SKM-1 (cell line): Measurements from ENCODE around the gene GSTM4.

Source experiments
- DNase-seq: peaks from one replicate; lab custom pipeline; 2025; ENCODE audit not compliant: unreplicated experiment; lab: John Stamatoyannopoulos, UW

The GSTM4 gene

DNA sequence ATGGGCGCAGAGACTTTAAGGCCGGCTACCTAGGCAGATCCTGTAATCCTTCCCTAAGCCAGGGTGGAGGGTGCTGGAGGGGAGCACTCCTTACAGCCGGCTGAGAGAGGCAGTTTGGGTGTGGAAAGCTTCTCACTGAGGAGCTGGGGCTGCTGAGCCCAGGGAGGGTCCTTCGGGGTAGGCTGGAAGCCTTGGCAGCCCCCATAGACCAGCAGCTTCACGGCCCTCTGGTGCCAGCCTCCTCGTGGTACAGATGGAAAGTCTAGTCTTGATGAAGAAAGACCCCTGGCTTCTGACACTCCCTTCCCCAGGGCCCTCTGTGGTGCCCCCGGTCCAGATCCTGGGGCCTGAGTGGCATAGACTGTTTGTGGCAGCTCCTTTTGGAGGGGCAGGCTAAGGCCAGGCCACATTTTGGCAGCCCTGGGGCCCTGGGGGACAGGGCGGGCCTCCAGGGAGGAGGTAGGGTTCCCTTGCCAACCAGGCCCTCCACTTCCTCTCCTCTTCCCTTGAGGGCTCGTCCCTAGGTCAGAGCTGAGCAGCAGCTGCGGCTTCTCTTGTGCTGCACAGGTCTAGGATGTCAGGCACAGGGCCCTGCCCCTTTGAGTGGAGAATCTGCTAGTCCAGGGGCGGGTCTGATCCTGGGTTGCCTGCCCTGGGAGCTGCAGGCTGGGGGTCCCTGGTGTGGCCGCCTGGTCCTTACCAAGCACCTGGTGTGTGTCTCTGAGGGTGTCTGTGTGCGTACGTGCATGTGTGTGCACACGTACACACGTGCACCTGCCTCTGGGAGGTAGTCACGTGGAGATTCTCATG, 31.5 kb upstream of the GSTM4 start:
- DNase-seq, result no peak

DNA sequence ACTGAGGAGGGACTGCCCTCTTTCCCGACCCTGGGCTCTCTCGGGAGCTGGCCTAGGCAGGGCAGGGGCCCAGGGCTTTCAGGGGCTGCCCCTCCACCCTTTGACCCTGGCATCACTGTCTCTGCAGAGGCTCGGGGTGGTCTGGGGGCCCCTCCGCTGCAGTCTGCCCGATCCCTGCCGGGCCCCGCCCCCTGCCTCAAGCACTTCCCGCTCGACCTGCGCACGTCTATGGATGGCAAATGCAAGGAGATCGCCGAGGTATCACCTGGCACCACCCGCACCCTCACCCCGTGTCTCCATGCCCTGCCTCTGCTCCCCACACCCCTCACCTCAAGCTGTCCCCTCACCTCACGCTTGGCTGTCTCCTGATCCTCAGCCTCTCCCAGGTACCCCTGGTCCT, 30.7 kb upstream of the GSTM4 start:
- no peak for DNase-seq

DNA sequence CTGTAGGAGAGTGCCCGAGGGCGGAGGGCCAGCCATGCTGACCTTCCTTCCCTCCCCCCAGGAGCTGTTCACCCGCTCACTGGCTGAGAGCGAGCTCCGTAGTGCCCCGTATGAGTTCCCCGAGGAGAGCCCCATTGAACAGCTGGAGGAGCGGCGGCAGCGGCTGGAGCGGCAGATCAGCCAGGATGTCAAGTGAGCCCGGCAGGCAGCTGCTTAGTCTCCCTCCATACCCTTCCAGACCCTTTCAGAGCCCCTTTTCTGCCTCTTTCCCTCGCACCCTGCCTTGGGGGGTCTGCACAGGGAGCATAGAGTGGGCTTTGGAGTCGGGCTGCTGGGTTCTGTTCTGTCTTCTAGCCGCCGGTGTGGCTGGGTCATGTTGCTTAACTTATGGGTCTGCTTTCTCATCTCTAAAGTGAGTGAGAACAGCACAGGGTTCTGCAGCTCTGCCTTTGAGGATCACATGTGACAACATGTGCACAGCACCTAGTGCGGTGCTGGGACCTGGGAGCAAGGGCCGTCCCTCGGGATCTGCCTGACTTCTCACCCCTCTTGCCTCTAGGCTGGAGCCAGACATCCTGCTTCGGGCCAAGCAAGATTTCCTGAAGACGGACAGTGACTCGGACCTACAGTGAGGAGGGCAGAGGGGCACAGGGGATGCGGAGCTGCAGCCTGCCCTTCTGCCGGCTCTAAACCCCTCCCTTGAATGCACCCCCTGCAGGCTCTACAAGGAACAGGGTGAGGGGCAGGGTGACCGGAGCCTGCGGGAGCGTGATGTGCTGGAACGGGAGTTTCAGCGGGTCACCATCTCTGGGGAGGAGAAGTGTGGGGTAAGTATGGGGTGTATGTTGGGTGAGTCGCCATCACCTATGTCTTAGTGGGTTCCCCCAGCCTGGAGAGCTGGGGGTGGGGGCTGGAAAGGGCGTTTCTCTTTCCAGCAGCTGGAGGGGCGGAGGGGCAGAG, 30.0 kb upstream of the GSTM4 start:
- no peak for DNase-seq

DNA sequence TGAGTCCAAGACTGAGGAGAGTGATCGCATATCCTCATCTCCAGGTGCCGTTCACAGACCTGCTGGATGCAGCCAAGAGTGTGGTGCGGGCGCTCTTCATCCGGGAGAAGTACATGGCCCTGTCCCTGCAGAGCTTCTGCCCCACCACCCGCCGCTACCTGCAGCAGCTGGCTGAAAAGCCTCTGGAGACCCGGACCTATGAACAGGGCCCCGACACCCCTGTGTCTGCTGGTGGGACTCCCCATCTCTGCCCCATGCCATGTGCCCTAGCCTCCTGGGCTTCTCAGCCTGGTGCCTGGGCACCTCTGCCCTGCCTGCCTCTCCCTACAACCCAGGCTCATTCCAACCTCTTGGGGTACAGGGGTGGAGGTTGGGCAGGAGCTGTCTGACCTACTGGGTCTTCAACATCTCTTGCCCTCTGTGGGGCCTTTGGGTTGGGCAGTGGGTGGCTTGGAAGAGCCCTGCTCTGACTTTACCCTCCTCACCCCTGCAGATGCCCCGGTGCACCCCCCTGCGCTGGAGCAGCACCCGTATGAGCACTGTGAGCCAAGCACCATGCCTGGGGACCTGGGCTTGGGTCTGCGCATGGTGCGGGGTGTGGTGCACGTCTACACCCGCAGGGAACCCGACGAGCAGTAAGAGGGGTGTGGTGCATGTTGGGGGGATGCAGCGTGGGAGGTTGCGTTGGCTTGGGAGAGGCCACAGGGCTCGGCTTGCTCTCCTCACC, 29.1 kb upstream of the GSTM4 start:
- no peak for DNase-seq

DNA sequence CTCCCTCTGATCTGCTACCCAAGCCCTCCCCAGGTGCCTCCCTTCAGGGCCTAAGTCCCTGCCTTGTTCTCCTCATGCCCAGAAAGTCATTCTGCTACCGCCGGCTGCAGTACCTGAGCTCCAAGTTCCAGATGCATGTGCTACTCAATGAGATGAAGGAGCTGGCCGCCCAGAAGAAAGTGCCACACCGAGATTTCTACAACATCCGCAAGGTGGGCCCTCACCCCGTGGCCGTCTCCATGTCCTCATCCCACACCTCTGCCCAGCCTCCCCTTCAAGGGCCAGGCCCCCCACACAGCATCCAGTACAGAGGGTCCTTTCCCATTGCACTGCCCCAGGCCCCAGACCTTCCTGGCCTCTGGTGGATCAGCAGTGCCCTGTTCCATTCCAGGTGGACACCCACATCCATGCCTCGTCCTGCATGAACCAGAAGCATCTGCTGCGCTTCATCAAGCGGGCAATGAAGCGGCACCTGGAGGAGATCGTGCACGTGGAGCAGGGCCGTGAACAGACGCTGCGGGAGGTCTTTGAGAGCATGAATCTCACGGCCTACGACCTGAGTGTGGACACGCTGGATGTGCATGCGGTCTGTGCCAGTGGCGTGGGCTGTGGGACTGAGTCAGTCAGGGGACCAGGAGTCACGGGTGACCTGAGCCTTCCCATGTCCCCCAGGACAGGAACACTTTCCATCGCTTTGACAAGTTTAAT, 28.1 kb upstream of the GSTM4 start:
- DNase-seq, result no peak

DNA sequence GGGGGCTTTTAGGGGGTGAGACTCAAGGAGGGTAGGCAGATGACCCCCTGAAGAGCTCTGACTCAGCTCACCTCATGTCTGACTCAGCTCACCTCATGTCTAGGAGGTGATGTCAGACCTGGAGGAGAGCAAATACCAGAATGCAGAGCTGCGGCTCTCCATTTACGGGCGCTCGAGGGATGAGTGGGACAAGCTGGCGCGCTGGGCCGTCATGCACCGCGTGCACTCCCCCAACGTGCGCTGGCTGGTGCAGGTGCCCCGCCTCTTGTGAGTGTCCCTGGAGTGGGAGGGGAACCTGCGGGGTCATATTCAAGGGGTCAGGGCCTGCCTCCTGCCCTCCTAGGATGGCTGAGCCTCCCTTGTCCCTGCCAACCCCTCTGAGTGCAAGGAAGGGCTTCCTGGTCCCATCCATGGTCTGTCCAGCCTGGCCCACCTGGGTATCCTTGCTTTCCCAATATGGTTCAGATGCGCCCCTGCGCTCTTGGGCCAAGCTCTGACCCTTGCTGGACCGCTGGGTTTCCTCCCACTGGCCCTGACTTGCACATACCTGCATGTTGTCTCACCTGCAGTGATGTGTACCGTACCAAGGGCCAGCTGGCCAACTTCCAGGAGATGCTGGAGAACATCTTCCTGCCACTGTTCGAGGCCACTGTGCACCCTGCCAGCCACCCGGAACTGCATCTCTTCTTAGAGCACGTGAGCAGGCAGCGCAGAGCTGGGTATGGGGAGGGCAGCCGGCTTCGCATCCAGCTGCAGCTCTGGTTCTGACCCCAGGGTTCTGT, 27.2 kb upstream of the GSTM4 start:
- no peak for DNase-seq

DNA sequence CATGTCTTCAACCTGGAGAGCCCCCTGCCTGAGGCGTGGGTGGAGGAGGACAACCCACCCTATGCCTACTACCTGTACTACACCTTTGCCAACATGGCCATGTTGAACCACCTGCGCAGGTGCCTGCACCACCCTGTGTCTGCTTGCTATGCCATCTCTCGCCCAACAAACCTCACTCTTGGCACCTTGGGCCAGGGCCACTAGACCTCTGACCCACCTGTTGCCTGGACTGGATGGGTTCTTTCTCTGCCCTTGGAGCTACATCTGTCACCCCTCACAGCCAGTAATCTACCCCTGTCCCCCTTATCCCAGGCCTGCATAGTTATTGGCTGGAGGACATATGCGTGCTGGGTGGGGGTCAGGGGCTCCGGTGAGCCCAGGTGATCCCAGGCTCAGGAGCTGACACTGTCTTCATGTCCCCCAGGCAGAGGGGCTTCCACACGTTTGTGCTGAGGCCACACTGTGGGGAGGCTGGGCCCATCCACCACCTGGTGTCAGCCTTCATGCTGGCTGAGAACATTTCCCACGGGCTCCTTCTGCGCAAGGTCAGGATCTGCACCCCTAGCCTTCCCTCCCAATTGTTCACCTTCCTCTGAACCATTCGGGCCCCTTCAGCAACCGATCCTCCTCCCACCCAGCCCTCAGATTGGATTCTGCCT, 26.4 kb upstream of the GSTM4 start:
- no peak for DNase-seq

DNA sequence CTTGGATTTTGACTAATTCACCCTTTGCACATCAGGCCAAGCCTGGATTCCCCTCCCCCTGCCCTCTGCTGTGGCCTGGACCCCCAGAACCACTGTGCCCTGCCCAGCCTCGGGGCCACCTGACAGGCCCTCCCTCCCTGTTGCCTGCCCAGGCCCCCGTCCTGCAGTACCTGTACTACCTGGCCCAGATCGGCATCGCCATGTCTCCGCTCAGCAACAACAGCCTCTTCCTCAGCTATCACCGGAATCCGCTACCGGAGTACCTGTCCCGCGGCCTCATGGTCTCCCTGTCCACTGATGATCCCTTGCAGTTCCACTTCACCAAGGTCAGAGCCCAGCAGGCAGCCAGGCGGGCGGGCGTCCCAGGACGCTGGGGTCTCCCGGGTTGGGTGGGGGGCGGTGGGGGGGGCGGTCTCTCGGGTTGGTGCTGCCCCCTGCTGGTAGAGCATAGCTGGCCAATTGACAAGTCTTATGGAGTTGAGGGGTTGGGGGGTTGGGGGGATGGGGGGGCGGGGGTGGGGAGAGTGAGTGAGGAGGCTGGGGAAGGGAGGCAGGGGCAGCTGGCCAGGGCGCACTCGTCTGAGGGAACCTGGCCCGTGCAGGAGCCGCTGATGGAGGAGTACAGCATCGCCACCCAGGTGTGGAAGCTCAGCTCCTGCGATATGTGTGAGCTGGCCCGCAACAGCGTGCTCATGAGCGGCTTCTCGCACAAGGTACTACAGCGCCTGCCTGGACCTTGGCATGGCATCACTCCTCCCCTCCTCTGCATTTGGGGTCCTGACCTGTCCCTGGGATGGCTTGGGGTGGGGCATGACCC, 25.6 kb upstream of the GSTM4 start:
- no peak for DNase-seq

DNA sequence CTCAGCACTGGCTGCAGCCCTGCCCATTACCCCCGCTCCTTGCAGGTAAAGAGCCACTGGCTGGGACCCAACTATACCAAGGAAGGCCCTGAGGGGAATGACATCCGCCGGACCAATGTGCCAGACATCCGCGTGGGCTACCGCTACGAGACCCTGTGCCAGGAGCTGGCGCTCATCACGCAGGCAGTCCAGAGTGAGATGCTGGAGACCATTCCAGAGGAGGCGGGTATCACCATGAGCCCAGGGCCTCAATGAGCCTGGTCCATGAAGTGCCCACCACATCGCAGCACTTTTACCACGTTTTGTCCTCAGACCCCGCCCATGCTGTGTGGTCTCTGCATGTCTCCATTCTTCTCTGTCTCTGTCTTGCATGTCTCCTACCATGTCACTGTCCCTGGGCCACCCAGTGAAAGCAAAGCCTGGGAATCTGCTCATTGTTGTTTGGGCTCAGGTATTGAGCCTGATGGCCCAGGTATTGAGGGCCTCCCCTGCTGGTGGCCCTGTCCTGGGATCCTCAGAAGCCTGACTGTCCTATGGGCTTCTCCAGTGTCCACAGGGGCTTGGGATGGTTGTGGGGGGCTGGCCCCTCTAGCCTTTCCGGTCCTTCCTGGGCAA, 24.9 kb upstream of the GSTM4 start:
- no peak for DNase-seq

DNA sequence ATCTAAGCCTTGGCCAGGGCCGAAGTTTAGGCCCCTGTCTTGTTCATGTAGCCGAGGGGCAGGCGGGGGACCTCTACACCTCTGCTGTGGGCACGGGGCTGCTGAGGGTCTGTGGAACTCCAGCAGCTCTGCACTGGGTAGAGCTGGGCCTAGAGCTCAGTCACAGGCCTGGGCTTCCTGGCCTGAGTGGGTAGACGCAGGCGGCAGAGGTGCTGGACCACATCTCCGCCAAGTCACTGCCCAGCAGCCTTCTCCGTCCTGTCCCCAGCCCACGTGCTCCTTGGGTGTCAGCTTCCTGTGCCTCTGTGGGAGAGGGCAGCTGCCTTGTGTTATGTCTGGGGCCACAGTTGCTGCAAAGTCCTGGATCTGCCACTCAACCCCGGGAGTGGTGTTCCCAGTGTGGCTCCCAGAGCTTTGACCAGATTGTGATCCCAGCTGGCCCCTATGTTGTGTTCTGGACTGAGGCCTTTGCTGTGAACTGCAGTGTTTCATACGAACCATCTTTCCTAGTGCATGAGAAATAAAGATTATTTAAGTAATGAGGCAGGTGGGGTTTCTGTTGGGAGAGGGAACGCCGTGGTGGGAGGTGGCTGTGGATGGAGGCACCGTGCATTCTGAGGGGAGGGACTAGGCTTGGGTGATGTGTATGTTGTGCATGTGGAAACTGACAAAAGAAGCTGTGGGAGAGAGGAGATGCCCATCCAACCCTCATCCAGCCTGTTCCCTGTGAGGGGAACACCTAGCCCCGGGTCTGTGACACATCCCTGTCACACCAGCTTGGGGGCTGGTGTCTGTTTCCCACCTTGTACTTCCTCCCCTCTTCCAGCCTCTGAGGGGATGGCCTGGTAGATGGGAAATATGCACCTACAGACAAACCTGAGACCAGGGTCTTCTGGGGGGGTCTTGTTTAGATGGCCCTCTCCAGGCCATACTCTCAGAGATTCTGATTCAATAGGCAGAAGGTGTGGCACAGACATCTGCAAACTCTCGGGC, 24.1 kb upstream of the GSTM4 start:
- DNase-seq, result no peak

DNA sequence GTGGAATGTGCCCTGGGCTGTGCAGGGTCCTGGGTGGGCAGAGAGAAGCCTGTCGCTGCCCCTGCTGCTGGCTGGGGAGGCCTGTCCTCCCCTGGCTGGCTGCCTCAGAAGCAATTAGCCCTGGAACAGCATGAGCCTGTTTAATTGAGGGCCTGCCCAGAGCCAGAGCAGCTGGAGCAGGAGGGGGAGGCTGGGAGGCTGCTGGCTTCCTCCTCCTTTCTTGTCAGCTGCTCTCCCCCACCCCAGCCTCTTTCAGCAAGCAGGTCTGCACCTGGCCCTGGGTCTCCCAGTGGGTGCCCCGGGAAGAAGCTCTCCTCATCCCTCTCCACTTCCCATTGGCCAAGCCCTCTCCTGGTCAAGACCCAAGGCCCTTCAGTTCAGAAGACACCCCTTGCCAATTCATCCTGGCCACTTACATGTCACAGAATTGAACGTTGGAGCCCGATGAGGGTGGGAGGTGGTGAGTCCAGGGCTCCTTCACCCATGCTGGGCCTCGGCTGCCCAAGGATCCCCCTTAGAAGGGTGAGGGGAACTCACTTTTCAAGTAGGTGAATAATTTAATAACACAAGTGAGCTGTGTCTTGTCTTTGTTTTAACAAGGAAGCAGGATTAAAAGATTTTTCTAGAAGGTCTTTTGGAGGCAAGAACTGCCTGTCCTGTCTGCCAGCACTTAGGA, 23.1 kb upstream of the GSTM4 start:
- no peak for DNase-seq

DNA sequence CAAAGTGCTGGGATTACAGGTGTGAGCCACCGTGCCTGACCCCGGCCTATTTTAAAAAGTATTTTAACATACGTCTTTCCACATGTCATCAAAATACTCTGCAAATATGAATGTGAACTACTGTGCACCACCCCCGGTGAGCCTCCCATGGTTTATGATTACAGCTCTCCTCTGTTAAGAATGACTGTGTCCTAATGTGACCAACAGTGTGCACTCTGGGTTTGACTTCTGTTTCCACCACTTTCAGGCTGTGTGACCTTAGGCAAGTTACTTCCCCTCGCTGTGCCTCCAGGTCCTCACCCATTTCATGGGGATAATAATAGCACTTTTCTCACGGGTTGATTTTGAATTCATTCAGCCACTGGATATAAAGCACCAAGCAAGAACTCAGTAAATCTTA, 21.6 kb upstream of the GSTM4 start:
- DNase-seq, result no peak

DNA sequence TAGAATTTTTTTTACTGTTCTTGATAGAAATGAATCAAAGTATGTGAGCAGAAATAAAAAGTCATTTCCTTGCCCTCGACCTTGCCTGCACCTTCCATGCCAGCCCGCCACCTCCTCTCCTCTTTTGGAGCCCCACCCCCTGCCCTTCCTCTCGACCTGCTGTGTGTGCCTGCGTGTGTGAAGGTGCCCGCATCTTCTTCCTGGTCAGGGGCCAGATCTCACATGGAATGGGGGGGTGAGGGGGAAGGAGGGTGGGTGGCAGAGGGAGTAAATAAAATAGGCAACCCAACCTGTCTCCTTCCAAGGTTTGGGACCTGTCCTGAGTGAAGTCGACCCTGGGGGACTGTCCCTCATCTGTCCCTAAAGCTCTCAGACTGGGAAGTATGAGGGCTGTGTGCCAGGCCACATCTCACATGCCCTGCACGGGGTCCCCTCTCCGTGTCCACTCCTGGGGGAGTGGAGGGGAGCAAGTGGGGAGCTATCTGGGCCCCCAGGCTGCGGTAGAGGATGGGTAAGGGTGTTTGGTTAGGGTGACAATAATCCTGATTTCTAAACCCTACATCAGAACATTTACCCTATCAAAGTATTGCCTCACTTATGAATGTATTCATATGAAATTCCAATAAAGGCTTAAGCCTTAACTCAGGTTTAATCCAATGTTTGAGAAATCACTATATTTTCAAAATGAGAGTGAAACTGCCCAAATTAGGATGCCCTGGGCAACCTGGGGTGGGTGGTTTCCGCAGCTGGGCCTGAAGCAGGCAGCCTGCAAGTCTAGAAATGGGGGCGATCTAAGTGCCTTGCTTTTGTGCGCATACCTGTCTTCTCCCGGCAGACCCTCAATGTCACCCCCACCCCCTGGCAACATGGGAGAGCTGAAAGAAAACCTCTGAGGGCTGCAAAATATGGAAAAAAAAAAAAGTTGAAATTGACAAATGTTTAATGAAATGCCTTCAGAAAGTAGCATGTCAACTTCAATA, 20.8 kb upstream of the GSTM4 start:
- no peak for DNase-seq

DNA sequence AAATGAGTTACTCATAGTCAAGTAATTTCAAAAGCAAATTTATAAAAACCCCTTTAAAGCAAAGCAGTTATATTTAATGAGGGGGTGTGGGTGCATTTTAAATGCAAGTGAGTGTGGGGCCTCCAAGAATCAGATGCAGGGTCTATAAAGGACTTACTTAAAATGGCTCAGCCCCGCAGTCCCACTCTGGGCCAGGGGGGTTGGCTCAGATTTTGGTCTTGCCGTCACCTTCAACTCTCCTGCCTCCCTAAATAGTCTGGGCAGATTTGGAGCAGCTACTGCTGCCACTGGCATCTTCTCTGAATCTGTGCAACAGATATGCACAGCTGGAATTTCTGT, 20.1 kb upstream of the GSTM4 start:
- DNase-seq, result no peak

DNA sequence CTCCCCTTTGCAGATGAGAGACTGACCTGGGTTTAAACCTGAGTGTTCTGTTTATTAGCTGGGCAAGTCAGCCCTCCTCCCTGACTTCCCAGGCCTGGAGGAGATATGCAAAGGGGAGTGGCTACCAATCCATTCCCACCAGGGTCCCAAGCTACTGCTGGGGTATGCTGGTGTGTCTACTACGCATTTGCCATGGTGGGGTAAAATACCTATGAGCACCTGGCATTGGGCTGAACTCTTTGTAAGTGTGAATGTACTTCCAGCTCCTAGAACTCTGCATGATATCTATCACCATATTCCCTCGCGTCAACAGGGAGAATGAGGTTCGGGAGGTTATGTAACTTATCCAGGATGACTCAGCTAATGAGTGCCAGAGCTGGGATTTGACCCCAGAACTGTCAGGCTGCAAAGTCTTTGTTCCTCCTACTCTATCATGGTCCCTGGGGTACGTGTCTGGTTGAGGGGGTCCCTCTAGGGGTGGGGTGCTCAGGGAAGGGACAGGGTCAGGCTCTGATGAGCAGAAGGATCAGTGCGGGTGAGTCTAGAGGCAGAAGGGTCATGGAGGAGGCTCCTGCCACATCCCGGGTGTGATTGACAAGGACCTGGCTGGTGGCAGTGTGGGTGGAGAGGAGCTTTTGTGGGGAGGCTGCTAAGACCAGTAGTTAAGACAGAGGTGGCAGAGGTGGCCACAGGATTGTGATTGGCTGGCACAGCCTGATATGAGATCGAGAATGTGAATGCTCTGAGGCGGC, 19.5 kb upstream of the GSTM4 start:
- no peak for DNase-seq
